Measurements from ENCODE around the gene TEAD1.

GRCh38 chr11:12800871-12801270, 126.7 kb downstream of the TEAD1 start:
- TF ChIP-seq CTCF (IDR thresholded peaks at IDR 0.05 in 2 of 3, conservative IDR thresholded peaks at IDR 0.05 in 1 of 3; ENCODE audit: control insufficient read depth in 2 of 3, extremely low read depth in 1 of 3, insufficient read depth in 1 of 3, low read depth in 3 of 3, low read length in 3 of 3), result no peak
- no peak for TF ChIP-seq NR2C2 (IDR thresholded peaks at IDR 0.05; ENCODE audit: borderline replicate concordance, control insufficient read depth, insufficient read length, low read depth)
- no peak for TF ChIP-seq KDM1A (IDR thresholded peaks at IDR 0.05; ENCODE audit: borderline replicate concordance)
- TF ChIP-seq ATF3 (IDR thresholded peaks at IDR 0.05; ENCODE audit: borderline replicate concordance, extremely low read depth, low read depth, low read length), result no peak
- TF ChIP-seq POLR2AphosphoS5 (IDR thresholded peaks at IDR 0.05; ENCODE audit: low read length), result no peak
- TF ChIP-seq CHD1 (IDR thresholded peaks at IDR 0.05; ENCODE audit: low read depth, low read length), result no peak
- TF ChIP-seq RFX5 (IDR thresholded peaks at IDR 0.05; ENCODE audit: low read depth, low read length), result no peak
- no peak for TF ChIP-seq POLR2A (IDR thresholded peaks at IDR 0.05; ENCODE audit: low read depth, low read length)
- TF ChIP-seq JUND (IDR thresholded peaks at IDR 0.05; ENCODE audit: low read depth, low read length), result no peak
- no peak for TF ChIP-seq SUPT20H (IDR thresholded peaks at IDR 0.05; ENCODE audit: borderline replicate concordance, control insufficient read depth, low read depth, low read length)
- no peak for TF ChIP-seq NRF1 (conservative IDR thresholded peaks at IDR 0.05; ENCODE audit: low read depth, low read length)
